OCI-LY3 (cell line): Measurements from ENCODE around the gene RPH3AL.

Experiments used
- EZH2phosphoT487 ChIP-seq: fragments of 200-600 bp; shearing (Covaris generic); IDR thresholded peaks from 2 replicates; pipeline ENCODE4 v1.6.1; 2018; ENCODE audit warnings: antibody characterized with exemption, mixed run types, low read depth
- TF ChIP-seq, protein P1 (sequence below): fragments of 200-600, 300-600 bp; sonication (generic); IDR thresholded peaks from 2 replicates; pipeline ENCODE4 v1.5.1; 2014; ENCODE audit warnings: antibody characterized with exemption, low read length, low read depth

GRCh38 chr17:337022-337420 is 15.6 kb downstream of the RPH3AL start:
- TF ChIP-seq, protein P1, sequence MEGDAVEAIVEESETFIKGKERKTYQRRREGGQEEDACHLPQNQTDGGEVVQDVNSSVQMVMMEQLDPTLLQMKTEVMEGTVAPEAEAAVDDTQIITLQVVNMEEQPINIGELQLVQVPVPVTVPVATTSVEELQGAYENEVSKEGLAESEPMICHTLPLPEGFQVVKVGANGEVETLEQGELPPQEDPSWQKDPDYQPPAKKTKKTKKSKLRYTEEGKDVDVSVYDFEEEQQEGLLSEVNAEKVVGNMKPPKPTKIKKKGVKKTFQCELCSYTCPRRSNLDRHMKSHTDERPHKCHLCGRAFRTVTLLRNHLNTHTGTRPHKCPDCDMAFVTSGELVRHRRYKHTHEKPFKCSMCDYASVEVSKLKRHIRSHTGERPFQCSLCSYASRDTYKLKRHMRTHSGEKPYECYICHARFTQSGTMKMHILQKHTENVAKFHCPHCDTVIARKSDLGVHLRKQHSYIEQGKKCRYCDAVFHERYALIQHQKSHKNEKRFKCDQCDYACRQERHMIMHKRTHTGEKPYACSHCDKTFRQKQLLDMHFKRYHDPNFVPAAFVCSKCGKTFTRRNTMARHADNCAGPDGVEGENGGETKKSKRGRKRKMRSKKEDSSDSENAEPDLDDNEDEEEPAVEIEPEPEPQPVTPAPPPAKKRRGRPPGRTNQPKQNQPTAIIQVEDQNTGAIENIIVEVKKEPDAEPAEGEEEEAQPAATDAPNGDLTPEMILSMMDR = no peak
- TF ChIP-seq EZH2phosphoT487 = no peak
